Glutamatergic neuron (in vitro differentiated cells): Measurements from ENCODE around the gene HOXB2. TPM values are rescaled to one million over a fixed set of nuclear protein-coding genes. Genes with fewer than 3 reads are reported as not detected.

Experiments
- DNase-seq: peaks from one replicate; pipeline ENCODE4 v3.0.0; 2022
- H3K27ac Mint-ChIP-seq: one replicate; pipeline ENCODE4 v1.8.0; 2020; ENCODE audit warnings: mild to moderate bottlenecking, mixed read lengths, inconsistent platforms; ENCODE audit not compliant: unreplicated experiment
- H3K27me3 Mint-ChIP-seq: one replicate; pipeline ENCODE4 v1.8.0; 2020; ENCODE audit warnings: mild to moderate bottlenecking, moderate library complexity, mixed read lengths, inconsistent platforms; ENCODE audit not compliant: unreplicated experiment
- H3K36me3 Mint-ChIP-seq: one replicate; pipeline ENCODE4 v1.8.0; 2020; ENCODE audit warnings: mild to moderate bottlenecking, mixed read lengths, inconsistent platforms; ENCODE audit not compliant: unreplicated experiment
- H3K4me1 Mint-ChIP-seq: one replicate; pipeline ENCODE4 v1.8.0; 2020; ENCODE audit warnings: mild to moderate bottlenecking, low read depth, mixed read lengths, inconsistent platforms; ENCODE audit not compliant: unreplicated experiment
- H3K4me3 Mint-ChIP-seq: one replicate; pipeline ENCODE4 v1.8.0; 2020; ENCODE audit warnings: mild to moderate bottlenecking, mixed read lengths, inconsistent platforms; ENCODE audit not compliant: unreplicated experiment
- H3K9me3 Mint-ChIP-seq: one replicate; pipeline ENCODE4 v1.8.0; 2020; ENCODE audit warnings: mild to moderate bottlenecking, moderate library complexity, mixed read lengths, inconsistent platforms; ENCODE audit not compliant: unreplicated experiment
- CTCF ChIP-seq: fragments of 200-600 bp; sonication (generic); IDR thresholded peaks from one replicate; pipeline ENCODE4 v1.5.0; 2021; ENCODE audit not compliant: partially characterized antibody, unreplicated experiment
- total RNA-seq: library from RNA; stranded (reverse); fragmentation: NEBNext Ultra II Directional; extraction: Animal tissue kit (Norgen Biotek cat#: 25700); gene quantifications from one replicate; pipeline ENCODE4 v1.2.1, GENCODE V29; 2021; ENCODE audit not compliant: unreplicated experiment

Gene HOXB2
- total RNA-seq, 1 donor from 2014 or later: 12.7 TPM

GRCh38 chr17:48569240-48569582, 24.3 kb upstream of the HOXB2 start:
- peaks cover 29% of the 10 kb centered on the region for H3K27me3 Mint-ChIP-seq
- no peaks in the 10 kb centered on the region for H3K4me1 Mint-ChIP-seq
- no peak overlapping the region for H3K27ac Mint-ChIP-seq
- H3K36me3 Mint-ChIP-seq: no peaks in the 10 kb centered on the region
- H3K9me3 Mint-ChIP-seq: peaks cover 6% of the 10 kb centered on the region
- no peak for TF ChIP-seq CTCF
- no peak overlapping the region for H3K4me3 Mint-ChIP-seq
- DNase-seq: no peak

GRCh38 chr17:48568499-48569239, 23.8 kb upstream of the HOXB2 start:
- no peak for TF ChIP-seq CTCF
- no peak for DNase-seq
- Mint-ChIP-seq H3K9me3 (peaks cover 6% of the 10 kb centered on the region), H3K36me3 (no peaks in the 10 kb centered on the region), H3K4me1 (peaks cover 2% of the 10 kb centered on the region), H3K4me3 (no peak overlapping the region), H3K27me3 (peaks cover 28% of the 10 kb centered on the region), H3K27ac (no peak overlapping the region)

GRCh38 chr17:48567646-48568354, 22.9 kb upstream of the HOXB2 start:
- Mint-ChIP-seq H3K36me3 (no peaks in the 10 kb centered on the region), H3K27me3 (peaks cover 27% of the 10 kb centered on the region), H3K27ac (no peak overlapping the region), H3K9me3 (peaks cover 7% of the 10 kb centered on the region), H3K4me1 (peaks cover 3% of the 10 kb centered on the region), H3K4me3 (no peak overlapping the region)
- no peak for DNase-seq
- no peak for TF ChIP-seq CTCF

GRCh38 chr17:48567209-48567608, 22.3 kb upstream of the HOXB2 start:
- TF ChIP-seq CTCF: no peak
- peaks cover 3% of the 10 kb centered on the region for H3K4me1 Mint-ChIP-seq
- H3K9me3 Mint-ChIP-seq: peaks cover 7% of the 10 kb centered on the region
- no peak for DNase-seq
- no peaks in the 10 kb centered on the region for H3K36me3 Mint-ChIP-seq
- H3K27ac Mint-ChIP-seq: no peak overlapping the region
- H3K4me3 Mint-ChIP-seq: no peak overlapping the region
- peaks cover 33% of the 10 kb centered on the region for H3K27me3 Mint-ChIP-seq

- Mint-ChIP-seq H3K4me3 (no peak overlapping the region), H3K27ac (no peak overlapping the region), H3K27me3 (peaks cover 33% of the 10 kb centered on the region), H3K9me3 (peaks cover 7% of the 10 kb centered on the region), H3K36me3 (no peaks in the 10 kb centered on the region), H3K4me1 (peaks cover 3% of the 10 kb centered on the region)
- DNase-seq: no peak
- TF ChIP-seq CTCF: no peak
Observed at GRCh38 chr17:48566717-48567116, 21.8 kb upstream of the HOXB2 start.
